Peyer's patch (tissue), 4 donors: ENCODE results near the gene ZNF627.

Experiments used
- POLR2A ChIP-seq, 2 donors: fragments of 450-650 bp; IDR thresholded peaks; one replicate each; pipeline ENCODE4 v1.5.1; 2017; ENCODE audit warnings: antibody characterized with exemption in 2 of 2, mild to moderate bottlenecking in 2 of 2, moderate library complexity in 2 of 2
- TF ChIP-seq, protein P1 (sequence below), 6 experiments: fragments of 450-650 bp in 4 of 6; fragments of 200-600 bp in 2 of 6; sonication (generic) in 1 of 6; IDR thresholded peaks; one replicate each; pipeline ENCODE4 v1.5.1; 2017 to 2019; ENCODE audit warnings: antibody characterized with exemption in 6 of 6, mild to moderate bottlenecking in 3 of 6, moderate library complexity in 1 of 6

DNA sequence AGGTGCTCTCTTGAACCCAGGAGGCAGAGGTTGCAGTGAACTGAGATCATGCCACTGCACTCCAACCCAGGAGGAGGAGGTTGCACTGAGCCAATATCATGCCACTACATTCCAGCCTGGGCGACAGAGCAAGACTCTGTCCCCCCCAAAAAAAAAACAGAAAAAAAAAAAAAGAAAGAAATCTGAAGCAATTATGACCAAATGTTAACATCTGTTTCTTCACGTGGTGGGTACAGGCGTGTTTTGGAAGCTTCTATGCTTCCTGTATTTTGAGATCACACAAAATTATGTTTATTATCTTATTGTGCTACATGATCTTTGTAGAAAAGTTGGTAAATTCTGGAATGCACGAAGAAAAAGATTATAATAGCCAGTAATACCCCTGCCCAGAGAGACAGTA, 17.2 kb upstream of the ZNF627 start:
- TF ChIP-seq, protein P1, sequence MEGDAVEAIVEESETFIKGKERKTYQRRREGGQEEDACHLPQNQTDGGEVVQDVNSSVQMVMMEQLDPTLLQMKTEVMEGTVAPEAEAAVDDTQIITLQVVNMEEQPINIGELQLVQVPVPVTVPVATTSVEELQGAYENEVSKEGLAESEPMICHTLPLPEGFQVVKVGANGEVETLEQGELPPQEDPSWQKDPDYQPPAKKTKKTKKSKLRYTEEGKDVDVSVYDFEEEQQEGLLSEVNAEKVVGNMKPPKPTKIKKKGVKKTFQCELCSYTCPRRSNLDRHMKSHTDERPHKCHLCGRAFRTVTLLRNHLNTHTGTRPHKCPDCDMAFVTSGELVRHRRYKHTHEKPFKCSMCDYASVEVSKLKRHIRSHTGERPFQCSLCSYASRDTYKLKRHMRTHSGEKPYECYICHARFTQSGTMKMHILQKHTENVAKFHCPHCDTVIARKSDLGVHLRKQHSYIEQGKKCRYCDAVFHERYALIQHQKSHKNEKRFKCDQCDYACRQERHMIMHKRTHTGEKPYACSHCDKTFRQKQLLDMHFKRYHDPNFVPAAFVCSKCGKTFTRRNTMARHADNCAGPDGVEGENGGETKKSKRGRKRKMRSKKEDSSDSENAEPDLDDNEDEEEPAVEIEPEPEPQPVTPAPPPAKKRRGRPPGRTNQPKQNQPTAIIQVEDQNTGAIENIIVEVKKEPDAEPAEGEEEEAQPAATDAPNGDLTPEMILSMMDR (IDR thresholded peaks at IDR 0.05): no peak
- TF ChIP-seq POLR2A (IDR thresholded peaks at IDR 0.05): no peak
